ENCODE measurements around the gene TRIM52.
"Not testable (repeated sequence)": the region's sequence is repeated elsewhere in the genome, so short reads cannot be mapped to it uniquely, and the experiment has no call there.

The TRIM52 gene

GRCh38 chr5:181212080-181212479 lies 48.9 kb downstream of the TRIM52 start:
- DNase-seq (ENCODE audit: extremely low spot score) = no peak

GRCh38 chr5:181211208-181211607 lies 49.7 kb downstream of the TRIM52 start:
- no peak for DNase-seq (ENCODE audit: extremely low spot score)
- ChIA-PET CTCF (no interaction called here), POLR2A (interaction anchor here (1.0 to 1.8 kb wide), 3 partner anchors 12 to 33 kb away, joined by 3 to 8 read pairs (median 6); partner anchors contain the start of gene TRIM41)
- TF ChIP-seq L3MBTL2 (conservative IDR thresholded peaks at IDR 0.05) (no peak), TARDBP (IDR thresholded peaks at IDR 0.05) (no peak), CTBP1 (IDR thresholded peaks at IDR 0.05; ENCODE audit: borderline replicate concordance) (no peak), SUZ12 (IDR thresholded peaks at IDR 0.05) (no peak), FOXA1 (IDR thresholded peaks at IDR 0.05) (no peak), BHLHE40 (IDR thresholded peaks at IDR 0.05; ENCODE audit: borderline replicate concordance) (no peak), FOXM1 (IDR thresholded peaks at IDR 0.05; ENCODE audit: borderline replicate concordance) (no peak), PKNOX1 (IDR thresholded peaks at IDR 0.05) (no peak), HDGF (IDR thresholded peaks at IDR 0.05; ENCODE audit: borderline replicate concordance) (no peak), LEF1 (IDR thresholded peaks at IDR 0.05; ENCODE audit: borderline replicate concordance) (no peak), ELF4 (IDR thresholded peaks at IDR 0.05) (no peak), SP1 (IDR thresholded peaks at IDR 0.05) (no peak), ARNT (IDR thresholded peaks at IDR 0.05) (no peak), FOXK2 (IDR thresholded peaks at IDR 0.05) (no peak), ZNF384 (IDR thresholded peaks at IDR 0.05) (no peak), NFRKB (IDR thresholded peaks at IDR 0.05) (no peak)

More at GRCh38 chr5:181212080-181212479, 48.9 kb downstream of the TRIM52 start:
- ChIA-PET POLR2A (interaction anchor here (1.0 to 1.7 kb wide), 2 partner anchors 28 to 32 kb away, joined by 3 to 6 read pairs; no protein-coding TSS in a partner anchor), CTCF (interaction anchor here (1.1 kb wide), 1 partner anchor 27 kb away, joined by 4 read pairs; no protein-coding TSS in a partner anchor)
- TF ChIP-seq ZNF384 (IDR thresholded peaks at IDR 0.05) = no peak

- CTCF ChIA-PET; DNase-seq (ENCODE audit: extremely low spot score): not testable (repeated sequence)
- POLR2A ChIA-PET = interaction anchor here (1.5 to 1.8 kb wide), 2 partner anchors 13 to 19 kb away, joined by 6 to 8 read pairs; partner anchors contain the start of gene TRIM41
These were observed 50.2 kb downstream of the TRIM52 start for GRCh38 chr5:181210698-181211097.

GRCh38 chr5:181210148-181210547 lies 50.8 kb downstream of the TRIM52 start:
- DNase-seq (ENCODE audit: extremely low spot score); CTCF ChIA-PET: not testable (repeated sequence)
- 0 out of 2 replicates have a peak, but pooled peaks have one; percentile 19 for TF ChIP-seq ZNF384 (IDR thresholded peaks at IDR 0.05)
- POLR2A ChIA-PET = interaction anchor here (1.5 to 1.8 kb wide), 2 partner anchors 13 to 18 kb away, joined by 6 to 8 read pairs; partner anchors contain the start of gene TRIM41

GRCh38 chr5:181209006-181209405 lies 51.9 kb downstream of the TRIM52 start:
- POLR2A ChIA-PET = interaction anchor here (2.5 to 7.6 kb wide), 2 partner anchors 18 to 36 kb away, joined by 14 to 164 read pairs; no protein-coding TSS in a partner anchor

GRCh38 chr5:181207960-181208253 lies 53.0 kb downstream of the TRIM52 start:
- ChIA-PET POLR2A (interaction anchor here (0.8 to 7.6 kb wide), 10 partner anchors 8 to 46 kb away, joined by 4 to 164 read pairs (median 8); partner anchors contain the start of gene RACK1), CTCF (interaction anchor here (1.6 to 2.1 kb wide), 5 partner anchors 10 to 40 kb away, joined by 4 to 11 read pairs (median 6); no protein-coding TSS in a partner anchor)
- TF ChIP-seq HDGF (IDR thresholded peaks at IDR 0.05; ENCODE audit: borderline replicate concordance) (no peak), ARNT (IDR thresholded peaks at IDR 0.05) (no peak), LEF1 (IDR thresholded peaks at IDR 0.05; ENCODE audit: borderline replicate concordance) (no peak), NFRKB (IDR thresholded peaks at IDR 0.05) (no peak), FOXM1 (IDR thresholded peaks at IDR 0.05; ENCODE audit: borderline replicate concordance) (no peak), FOXK2 (IDR thresholded peaks at IDR 0.05) (no peak), L3MBTL2 (conservative IDR thresholded peaks at IDR 0.05) (no peak), CTBP1 (IDR thresholded peaks at IDR 0.05; ENCODE audit: borderline replicate concordance) (no peak), PKNOX1 (IDR thresholded peaks at IDR 0.05) (no peak), SP1 (IDR thresholded peaks at IDR 0.05) (no peak), TARDBP (IDR thresholded peaks at IDR 0.05) (no peak), ZNF384 (IDR thresholded peaks at IDR 0.05) (no peak), BHLHE40 (IDR thresholded peaks at IDR 0.05; ENCODE audit: borderline replicate concordance) (no peak), SUZ12 (IDR thresholded peaks at IDR 0.05) (no peak), FOXA1 (IDR thresholded peaks at IDR 0.05) (no peak), ELF4 (IDR thresholded peaks at IDR 0.05) (no peak)
- DNase-seq (ENCODE audit: extremely low spot score) = no peak

More at GRCh38 chr5:181209006-181209405, 51.9 kb downstream of the TRIM52 start:
- DNase-seq (ENCODE audit: extremely low spot score); CTCF ChIA-PET: not testable (repeated sequence)
- 0 out of 2 replicates have a peak, but pooled peaks have one; percentile 5 for TF ChIP-seq ZNF384 (IDR thresholded peaks at IDR 0.05)

- TF ChIP-seq LEF1 (IDR thresholded peaks at IDR 0.05; ENCODE audit: borderline replicate concordance) (no peak), BHLHE40 (IDR thresholded peaks at IDR 0.05; ENCODE audit: borderline replicate concordance) (no peak), SP1 (IDR thresholded peaks at IDR 0.05) (no peak), TARDBP (IDR thresholded peaks at IDR 0.05) (no peak), HDGF (IDR thresholded peaks at IDR 0.05; ENCODE audit: borderline replicate concordance) (no peak), ARNT (IDR thresholded peaks at IDR 0.05) (no peak), FOXK2 (IDR thresholded peaks at IDR 0.05) (no peak)
- DNase-seq (ENCODE audit: extremely low spot score) = peak; percentile 67
- POLR2A ChIA-PET = interaction anchor here (0.8 to 7.6 kb wide), 12 partner anchors 9 to 54 kb away, joined by 4 to 164 read pairs (median 8); partner anchors contain the start of genes RACK1 and TRIM52
- CTCF ChIA-PET = interaction anchor here (0.8 to 2.1 kb wide), 9 partner anchors 9 to 39 kb away, joined by 3 to 11 read pairs (median 5); no protein-coding TSS in a partner anchor
These were observed 53.6 kb downstream of the TRIM52 start for GRCh38 chr5:181207214-181207959.
